ENCODE data around the gene IGSF9. TPM values are rescaled to one million over a fixed set of nuclear protein-coding genes. Genes with fewer than 3 reads are reported as not detected.

The IGSF9 gene
- total RNA-seq, 1 donor from 2014 or later, result 36.4 TPM

- Mint-ChIP-seq H3K36me3 (peaks cover 7% of the 10 kb centered on the region), H3K9me3 (no peaks in the 10 kb centered on the region), H3K27ac (no peak overlapping the region), H3K4me3 (no peak overlapping the region), H3K4me1 (ENCODE audit: unreplicated experiment) (peaks cover 20% of the 10 kb centered on the region), H3K27me3 (no peaks in the 10 kb centered on the region)
- no peak for DNase-seq (ENCODE audit: extremely low spot score, unreplicated experiment)
- TF ChIP-seq CTCF (conservative IDR thresholded peaks at IDR 0.05), result no peak
Measured at GRCh38 chr1:159927849-159928431, 17.5 kb downstream of the IGSF9 start.

GRCh38 chr1:159927211-159927848 is 18.1 kb downstream of the IGSF9 start:
- no peak for DNase-seq (ENCODE audit: extremely low spot score, unreplicated experiment)
- Mint-ChIP-seq H3K4me3 (no peak overlapping the region), H3K4me1 (ENCODE audit: unreplicated experiment) (peaks cover 24% of the 10 kb centered on the region), H3K27me3 (no peaks in the 10 kb centered on the region), H3K27ac (peak overlapping the region; percentile 22), H3K36me3 (peaks cover 5% of the 10 kb centered on the region), H3K9me3 (no peaks in the 10 kb centered on the region)
- TF ChIP-seq CTCF (conservative IDR thresholded peaks at IDR 0.05), result no peak

- Mint-ChIP-seq H3K9me3 (no peaks in the 10 kb centered on the region), H3K27me3 (no peaks in the 10 kb centered on the region)
Measured at GRCh38 chr1:159925719-159926078, 19.7 kb downstream of the IGSF9 start.

GRCh38 chr1:159924791-159925718 is 20.4 kb downstream of the IGSF9 start, which contains the start of gene TAGLN2:
TSS of gene TAGLN2 (minus strand) at chr1:159925507. CDS start at chr1:159920509, 4,998 bp downstream.
- DNase-seq (ENCODE audit: extremely low spot score, unreplicated experiment), result peak; percentile 87
- H3K36me3 Mint-ChIP-seq, result peaks cover 5% of the 10 kb centered on the region
- H3K27ac Mint-ChIP-seq, result peak within 1 kb of the TSS; percentile 96
- no peaks in the 10 kb centered on the region for H3K27me3 Mint-ChIP-seq
- peaks cover 33% of the 10 kb centered on the region for H3K4me1 Mint-ChIP-seq (ENCODE audit: unreplicated experiment)
- no peaks in the 10 kb centered on the region for H3K9me3 Mint-ChIP-seq
- H3K4me3 Mint-ChIP-seq, result peak within 1 kb of the TSS; percentile 94
- TF ChIP-seq CTCF (conservative IDR thresholded peaks at IDR 0.05), result no peak

More at GRCh38 chr1:159925719-159926078, 19.7 kb downstream of the IGSF9 start:
- Mint-ChIP-seq H3K4me1 (ENCODE audit: unreplicated experiment) (peaks cover 33% of the 10 kb centered on the region), H3K36me3 (peaks cover 5% of the 10 kb centered on the region), H3K27ac (peak overlapping the region; percentile 88), H3K4me3 (peak overlapping the region; percentile 94)
- no peak for TF ChIP-seq CTCF (conservative IDR thresholded peaks at IDR 0.05)
- no peak for DNase-seq (ENCODE audit: extremely low spot score, unreplicated experiment)

- peaks cover 33% of the 10 kb centered on the region for H3K4me1 Mint-ChIP-seq (ENCODE audit: unreplicated experiment)
- no peak for TF ChIP-seq CTCF (conservative IDR thresholded peaks at IDR 0.05)
- H3K4me3 Mint-ChIP-seq, result peak overlapping the region; percentile 94
- no peaks in the 10 kb centered on the region for H3K27me3 Mint-ChIP-seq
- peak overlapping the region; percentile 96 for H3K27ac Mint-ChIP-seq
- peaks cover 7% of the 10 kb centered on the region for H3K36me3 Mint-ChIP-seq
- no peaks in the 10 kb centered on the region for H3K9me3 Mint-ChIP-seq
- DNase-seq (ENCODE audit: extremely low spot score, unreplicated experiment), result no peak
Measured at GRCh38 chr1:159924025-159924790, 21.2 kb downstream of the IGSF9 start.
